GM23338 (cell line): ENCODE data around the gene SBNO1. TPM values are rescaled to one million over a fixed set of nuclear protein-coding genes. Genes with fewer than 3 reads are reported as not detected.
"Not testable (repeated sequence)": the region's sequence is repeated elsewhere in the genome, so short reads cannot be mapped to it uniquely, and the experiment has no call there.

Experiments used
- ATAC-seq: fragments of 200-7000 bp; cut with Tn5 transposase; 3 replicates; pipeline ENCODE4 v1.9.1; 2020
- DNase-seq: peaks from one replicate; pipeline ENCODE4 v3.0.0-alpha.2; 2015; ENCODE audit warnings: low spot score
- H2AFZ ChIP-seq: fragments of 200-600 bp; sonication (generic); 2 replicates; pipeline ENCODE4 v1.8.0; 2016; ENCODE audit warnings: antibody characterized with exemption, mild to moderate bottlenecking, moderate library complexity
- H3F3A ChIP-seq: fragments of 200-600 bp; sonication (generic); replicated peaks from 2 replicates; pipeline ENCODE4 v1.8.0; 2017; ENCODE audit warnings: antibody characterized with exemption, mixed run types, low read depth
- H3K27ac ChIP-seq: fragments of 200-600 bp; sonication (generic); 2 replicates; pipeline ENCODE4 v1.6.1; 2016; ENCODE audit warnings: low read depth
- H3K27me3 ChIP-seq: fragments of 200-600 bp; sonication (generic); 2 replicates; pipeline ENCODE4 v1.8.0; 2016; ENCODE audit warnings: mild to moderate bottlenecking, mixed run types, moderate library complexity; ENCODE audit not compliant: insufficient read depth
- H3K36me3 ChIP-seq: fragments of 200-600 bp; sonication (generic); 2 replicates; pipeline ENCODE4 v1.8.0; 2016; ENCODE audit warnings: mild to moderate bottlenecking; ENCODE audit not compliant: insufficient read depth
- H3K4me1 ChIP-seq: fragments of 200-600 bp; sonication (generic); 2 replicates; pipeline ENCODE4 v1.8.0; 2016; ENCODE audit warnings: mild to moderate bottlenecking, moderate library complexity; ENCODE audit not compliant: insufficient read depth
- H3K4me2 ChIP-seq: fragments of 200-600 bp; sonication (generic); 2 replicates; pipeline ENCODE4 v1.7.1; 2017; ENCODE audit warnings: mixed run types
- H3K4me3 ChIP-seq: fragments of 200-600 bp; sonication (generic); 2 replicates; pipeline ENCODE4 v1.6.1; 2016; ENCODE audit warnings: mixed run types
- H3K79me2 ChIP-seq: fragments of 200-600 bp; sonication (generic); replicated peaks from 2 replicates; pipeline ENCODE4 v1.8.0; 2017; ENCODE audit warnings: mild to moderate bottlenecking; ENCODE audit not compliant: insufficient read depth
- H3K9me2 ChIP-seq: fragments of 200-600 bp; sonication (generic); 2 replicates; pipeline ENCODE4 v1.8.0; 2017; ENCODE audit not compliant: insufficient read depth
- H4K20me1 ChIP-seq: fragments of 200-600 bp; sonication (generic); replicated peaks from 2 replicates; pipeline ENCODE4 v1.8.0; 2017; ENCODE audit warnings: mild to moderate bottlenecking; ENCODE audit not compliant: insufficient read depth
- H3K27ac Mint-ChIP-seq: 2 replicates; pipeline ENCODE4 v1.8.0; 2020; ENCODE audit warnings: inconsistent platforms, mild to moderate bottlenecking, moderate library complexity, mixed read lengths
- H3K27me3 Mint-ChIP-seq: 3 replicates; pipeline ENCODE4 v1.8.0; 2022; ENCODE audit warnings: low read depth, mild to moderate bottlenecking, moderate library complexity, mixed read lengths, inconsistent platforms; ENCODE audit not compliant: insufficient read depth, poor library complexity
- H3K36me3 Mint-ChIP-seq: 3 replicates; pipeline ENCODE4 v1.8.0; 2021; ENCODE audit warnings: low read depth, mild to moderate bottlenecking, inconsistent platforms, moderate library complexity, mixed read lengths
- H3K4me1 Mint-ChIP-seq: 3 replicates; pipeline ENCODE4 v1.8.0; 2020; ENCODE audit warnings: mild to moderate bottlenecking, inconsistent platforms, mixed read lengths
- H3K4me3 Mint-ChIP-seq: 3 replicates; pipeline ENCODE4 v1.8.0; 2021; ENCODE audit warnings: moderate library complexity, mild to moderate bottlenecking, inconsistent platforms, mixed read lengths
- H3K9me3 Mint-ChIP-seq: 3 replicates; pipeline ENCODE4 v1.8.0; 2020; ENCODE audit warnings: moderate library complexity, mild to moderate bottlenecking, inconsistent platforms, mixed read lengths
- CREB1 ChIP-seq: fragments of 250-450 bp; sonication (Bioruptor Pico); IDR thresholded peaks from 2 replicates; pipeline ENCODE4 v1.5.0; 2020; ENCODE audit warnings: low read depth, mild to moderate bottlenecking, moderate library complexity
- ETS1 ChIP-seq: IDR thresholded peaks from 2 replicates; pipeline ENCODE4 v1.6.1; 2016; ENCODE audit warnings: antibody characterized with exemption
- EZH2 ChIP-seq: fragments of 200-600 bp; sonication (generic); IDR thresholded peaks from one replicate; pipeline ENCODE4 v1.8.0; 2017; ENCODE audit warnings: antibody characterized with exemption, mild to moderate bottlenecking, low read depth; ENCODE audit not compliant: unreplicated experiment
- EZH2phosphoT487 ChIP-seq: fragments of 200-600 bp; sonication (generic); IDR thresholded peaks from one replicate; pipeline ENCODE4 v1.8.1; 2018; ENCODE audit warnings: antibody characterized with exemption; ENCODE audit not compliant: unreplicated experiment
- JUNB ChIP-seq: IDR thresholded peaks from one replicate; pipeline ENCODE4 v1.6.1; 2016; ENCODE audit warnings: antibody characterized with exemption; ENCODE audit not compliant: unreplicated experiment
- NANOG ChIP-seq: IDR thresholded peaks from 2 replicates; pipeline ENCODE4 v1.6.1; 2016; ENCODE audit warnings: antibody characterized with exemption, borderline replicate concordance
- POLR2AphosphoS5 ChIP-seq: IDR thresholded peaks from 2 replicates; pipeline ENCODE4 v1.6.1; 2016; ENCODE audit warnings: antibody characterized with exemption, low read depth
- REST ChIP-seq: IDR thresholded peaks from one replicate; pipeline ENCODE4 v1.6.1; 2018; ENCODE audit warnings: antibody characterized with exemption; ENCODE audit not compliant: unreplicated experiment
- ZNF114 ChIP-seq: fragments of 250-450 bp; sonication (Bioruptor Pico); IDR thresholded peaks from 2 replicates; pipeline ENCODE4 v1.5.0; 2020; ENCODE audit warnings: mild to moderate bottlenecking, moderate library complexity
- ZNF331 ChIP-seq: fragments of 250-450 bp; sonication (Bioruptor Pico); IDR thresholded peaks from 2 replicates; pipeline ENCODE4 v1.5.0; 2020; ENCODE audit warnings: low read depth, mild to moderate bottlenecking, moderate library complexity
- ZNF462 ChIP-seq: fragments of 250-450 bp; sonication (Bioruptor Pico); IDR thresholded peaks from 2 replicates; pipeline ENCODE4 v1.5.0; 2020; ENCODE audit warnings: mild to moderate bottlenecking, moderate library complexity
- polyA plus RNA-seq: library from polyadenylated mRNA; unstranded; fragments of >200 nt; fragmentation: Nextera tagmentation; extraction: Ambion mirVana; gene quantifications from 2 replicates; pipeline ENCODE4 v1.2.1, GENCODE V29; 2016
- total RNA-seq: library from RNA; depleted of rRNA; stranded (reverse); fragments of >200 nt; shearing (Covaris generic); gene quantifications from 2 replicates; pipeline ENCODE4 v1.2.3, GENCODE V29; 2014

SBNO1 gene
- total and polyA plus RNA-seq, 2 experiments from 2014 or later = 34.9 to 49.5 TPM

GRCh38 chr12:123252365-123252764, 112.3 kb downstream of the SBNO1 start:
- not testable (repeated sequence) for H3K27me3 ChIP-seq, ATAC-seq, H3K9me2 ChIP-seq, H3K27ac Mint-ChIP-seq, H3K27ac ChIP-seq, DNase-seq, H3K4me3 ChIP-seq, H3K4me1 ChIP-seq, H3K27me3 Mint-ChIP-seq, H3K4me2 ChIP-seq, H3K4me3 Mint-ChIP-seq, H2AFZ ChIP-seq
- Histone ChIP-seq H3K79me2 (peaks cover 42% of the 10 kb centered on the region), H3K36me3 (0 out of 2 replicates have a peak, but pooled peaks cover 14% of the 10 kb centered on the region), H3F3A (peaks cover 20% of the 10 kb centered on the region; the same call in 1 of the 2 replicates), H4K20me1 (peaks cover 22% of the 10 kb centered on the region)
- Mint-ChIP-seq H3K9me3 (peaks cover 31% of the 10 kb centered on the region), H3K36me3 (peaks cover 80% of the 10 kb centered on the region), H3K4me1 (peaks cover 17% of the 10 kb centered on the region)

GRCh38 chr12:123251403-123252076, 113.1 kb downstream of the SBNO1 start:
- 0 out of 2 replicates have a peak, but pooled peaks cover 14% of the 10 kb centered on the region for H3K36me3 ChIP-seq
- no peak for ATAC-seq
- no peak overlapping the region for H3K4me3 Mint-ChIP-seq
- no peak overlapping the region for H2AFZ ChIP-seq
- DNase-seq = no peak
- H3K4me2 ChIP-seq = no peak overlapping the region
- H3F3A ChIP-seq = peaks cover 19% of the 10 kb centered on the region; the same call in 1 of the 2 replicates
- peaks cover 77% of the 10 kb centered on the region for H3K36me3 Mint-ChIP-seq
- peaks cover 4% of the 10 kb centered on the region; the same call in 1 of the 2 replicates for H3K4me1 ChIP-seq
- H3K79me2 ChIP-seq = peaks cover 50% of the 10 kb centered on the region
- H3K27ac Mint-ChIP-seq = peak overlapping the region; percentile 95
- 0 out of 2 replicates have a peak, but pooled peaks cover 3% of the 10 kb centered on the region for H3K9me2 ChIP-seq
- no peaks in the 10 kb centered on the region for H3K27me3 ChIP-seq
- H3K27ac ChIP-seq = peak overlapping the region; percentile 76
- peaks cover 37% of the 10 kb centered on the region for H3K9me3 Mint-ChIP-seq
- no peak overlapping the region for H3K4me3 ChIP-seq
- peaks cover 17% of the 10 kb centered on the region for H3K4me1 Mint-ChIP-seq
- peaks cover 18% of the 10 kb centered on the region for H4K20me1 ChIP-seq
- no peaks in the 10 kb centered on the region for H3K27me3 Mint-ChIP-seq
- TF ChIP-seq NANOG = no peak
- no peak for TF ChIP-seq ZNF114
- no peak for TF ChIP-seq JUNB
- TF ChIP-seq ETS1 = no peak
- TF ChIP-seq POLR2AphosphoS5 = no peak
- TF ChIP-seq EZH2 = no peak
- no peak for TF ChIP-seq REST
- TF ChIP-seq ZNF331 (CRISPR knock-in tag) = no peak
- TF ChIP-seq ZNF462 (CRISPR knock-in tag) = no peak
- TF ChIP-seq CREB1 (CRISPR knock-in tag) = no peak
- TF ChIP-seq EZH2phosphoT487 = no peak
